Measurements from ENCODE around the gene SEC11C.

DNA sequence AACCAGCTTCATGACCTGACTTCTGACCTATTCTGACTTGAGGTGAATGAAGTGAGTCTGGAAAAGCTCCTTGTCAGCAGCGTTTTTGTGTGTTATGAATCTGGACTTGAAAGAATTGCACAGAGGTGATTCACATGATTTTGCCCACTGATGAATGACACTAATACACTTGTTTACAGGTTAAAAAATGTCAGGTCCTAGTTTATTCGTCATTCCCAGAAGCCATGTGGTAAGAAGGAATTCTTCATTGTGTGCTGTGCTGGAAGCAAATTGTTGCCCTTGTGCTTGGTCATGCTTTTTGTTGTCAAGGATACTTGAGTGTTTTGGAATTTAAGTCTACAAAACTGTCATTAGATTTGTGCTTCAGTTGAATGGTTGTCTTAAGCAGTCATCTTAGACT, 15.5 kb downstream of the SEC11C start:
- TF ChIP-seq, protein P1, sequence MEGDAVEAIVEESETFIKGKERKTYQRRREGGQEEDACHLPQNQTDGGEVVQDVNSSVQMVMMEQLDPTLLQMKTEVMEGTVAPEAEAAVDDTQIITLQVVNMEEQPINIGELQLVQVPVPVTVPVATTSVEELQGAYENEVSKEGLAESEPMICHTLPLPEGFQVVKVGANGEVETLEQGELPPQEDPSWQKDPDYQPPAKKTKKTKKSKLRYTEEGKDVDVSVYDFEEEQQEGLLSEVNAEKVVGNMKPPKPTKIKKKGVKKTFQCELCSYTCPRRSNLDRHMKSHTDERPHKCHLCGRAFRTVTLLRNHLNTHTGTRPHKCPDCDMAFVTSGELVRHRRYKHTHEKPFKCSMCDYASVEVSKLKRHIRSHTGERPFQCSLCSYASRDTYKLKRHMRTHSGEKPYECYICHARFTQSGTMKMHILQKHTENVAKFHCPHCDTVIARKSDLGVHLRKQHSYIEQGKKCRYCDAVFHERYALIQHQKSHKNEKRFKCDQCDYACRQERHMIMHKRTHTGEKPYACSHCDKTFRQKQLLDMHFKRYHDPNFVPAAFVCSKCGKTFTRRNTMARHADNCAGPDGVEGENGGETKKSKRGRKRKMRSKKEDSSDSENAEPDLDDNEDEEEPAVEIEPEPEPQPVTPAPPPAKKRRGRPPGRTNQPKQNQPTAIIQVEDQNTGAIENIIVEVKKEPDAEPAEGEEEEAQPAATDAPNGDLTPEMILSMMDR (IDR thresholded peaks at IDR 0.05): no peak
- no peak for TF ChIP-seq POLR2A (IDR thresholded peaks at IDR 0.05)
